Activated CD4-positive, alpha-beta T cell treated with anti-CD3 and anti-CD28 coated beads, Interleukin-10, Interleukin-2, amounts not matched to agents 100 ng/mL and 50 ng/mL, durations not matched to agents 16 hours and 8 hours (primary cell): ENCODE measurements around the gene RARS1.

ENCODE experiments used
- DNase-seq: peaks from one replicate; pipeline ENCODE4 v3.0.0-alpha.2; 2020

Gene RARS1

GRCh38 chr5:168568738-168569137 is 82.5 kb downstream of the RARS1 start:
- DNase-seq: no peak
